HG03135 (cell line): ENCODE results near the gene GABRB3.

Source experiments
- ATAC-seq: cut with Tn5 transposase; IDR thresholded peaks from one replicate; pipeline ENCODE4 v1.9.1; 2021; ENCODE audit warnings: mild to moderate bottlenecking, moderate library complexity; ENCODE audit not compliant: unreplicated experiment

Gene GABRB3

GRCh38 chr15:26682598-26683164, 90.2 kb downstream of the GABRB3 start:
- no peak for ATAC-seq

GRCh38 chr15:26679927-26680326, 92.9 kb downstream of the GABRB3 start:
- ATAC-seq = no peak

GRCh38 chr15:26676115-26676514, 96.8 kb downstream of the GABRB3 start:
- no peak for ATAC-seq

- ATAC-seq = no peak
Observed at GRCh38 chr15:26674467-26674866, 98.4 kb downstream of the GABRB3 start.

- ATAC-seq = no peak
Observed at GRCh38 chr15:26673445-26673844, 99.4 kb downstream of the GABRB3 start.

- ATAC-seq = no peak
Observed at GRCh38 chr15:26670116-26670515, 102.8 kb downstream of the GABRB3 start.

GRCh38 chr15:26667222-26667988, 105.5 kb downstream of the GABRB3 start:
- no peak for ATAC-seq

GRCh38 chr15:26665957-26666791, 106.7 kb downstream of the GABRB3 start:
- no peak for ATAC-seq

- no peak for ATAC-seq
Observed at GRCh38 chr15:26662283-26662682, 110.6 kb downstream of the GABRB3 start.

- ATAC-seq = no peak
Observed at GRCh38 chr15:26661748-26662147, 111.1 kb downstream of the GABRB3 start.

GRCh38 chr15:26661107-26661506, 111.8 kb downstream of the GABRB3 start:
- ATAC-seq = no peak

GRCh38 chr15:26660241-26660640, 112.6 kb downstream of the GABRB3 start:
- no peak for ATAC-seq

- ATAC-seq = no peak
Observed at GRCh38 chr15:26658290-26658689, 114.6 kb downstream of the GABRB3 start.

- ATAC-seq = no peak
Observed at GRCh38 chr15:26656080-26656479, 116.8 kb downstream of the GABRB3 start.

GRCh38 chr15:26651909-26652308, 121.0 kb downstream of the GABRB3 start:
- ATAC-seq = no peak

GRCh38 chr15:26648676-26649075, 124.2 kb downstream of the GABRB3 start:
- no peak for ATAC-seq

- ATAC-seq = no peak
Observed at GRCh38 chr15:26644948-26645347, 127.9 kb downstream of the GABRB3 start.

- ATAC-seq = no peak
Observed at GRCh38 chr15:26641144-26641543, 131.7 kb downstream of the GABRB3 start.

GRCh38 chr15:26640601-26641000, 132.3 kb downstream of the GABRB3 start:
- ATAC-seq = no peak

GRCh38 chr15:26639966-26640365, 132.9 kb downstream of the GABRB3 start:
- no peak for ATAC-seq

GRCh38 chr15:26635614-26636013, 137.3 kb downstream of the GABRB3 start:
- no peak for ATAC-seq

GRCh38 chr15:26635105-26635504, 137.8 kb downstream of the GABRB3 start:
- ATAC-seq = no peak
